ENCODE data around the gene FIZ1. TPM values are rescaled to one million over a fixed set of nuclear protein-coding genes. Genes with fewer than 3 reads are reported as not detected.

FIZ1 gene
- total RNA-seq, 1 donor from 2014 or later = 21.2 TPM

DNA sequence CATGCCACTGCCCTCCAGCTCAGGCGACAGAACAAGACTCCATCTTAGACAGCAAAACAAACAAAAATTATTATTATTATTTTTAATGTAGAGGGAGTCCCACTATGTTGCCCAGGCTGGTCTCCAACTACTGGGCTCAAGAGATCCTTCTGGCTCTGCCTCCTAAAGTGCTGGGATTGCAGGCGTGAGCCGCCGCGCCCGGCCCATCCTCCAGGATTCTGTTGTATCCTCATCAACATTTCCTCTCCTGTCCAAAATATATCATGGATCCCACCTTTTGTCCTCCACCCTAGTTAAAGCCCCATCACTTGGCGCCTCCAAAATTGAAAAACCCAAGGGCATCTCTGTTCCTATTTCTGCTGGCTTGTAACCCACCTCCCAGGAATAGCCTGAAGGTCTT, 23.8 kb upstream of the FIZ1 start:
- Mint-ChIP-seq H3K4me3 (no peak overlapping the region), H3K4me1 (peaks cover 17% of the 10 kb centered on the region), H3K27ac (no peak overlapping the region), H3K9me3 (no peaks in the 10 kb centered on the region), H3K27me3 (no peaks in the 10 kb centered on the region), H3K36me3 (ENCODE audit: low read depth) (peaks cover 14% of the 10 kb centered on the region)
- ChIA-PET POLR2A (interaction anchor here (0.5 to 4.0 kb wide), 7 partner anchors 11 to 146 kb away, joined by 3 to 53 read pairs (median 8); partner anchors contain the start of genes CCDC106, FIZ1, ZNF524 and ZNF865), CTCF (interaction anchor here (1.8 kb wide), 1 partner anchor 8 kb away, joined by 4 read pairs; no protein-coding TSS in a partner anchor)
- intact Hi-C loops (cut with micrococcal nuclease) = no loop called here
- TF ChIP-seq, protein P1, sequence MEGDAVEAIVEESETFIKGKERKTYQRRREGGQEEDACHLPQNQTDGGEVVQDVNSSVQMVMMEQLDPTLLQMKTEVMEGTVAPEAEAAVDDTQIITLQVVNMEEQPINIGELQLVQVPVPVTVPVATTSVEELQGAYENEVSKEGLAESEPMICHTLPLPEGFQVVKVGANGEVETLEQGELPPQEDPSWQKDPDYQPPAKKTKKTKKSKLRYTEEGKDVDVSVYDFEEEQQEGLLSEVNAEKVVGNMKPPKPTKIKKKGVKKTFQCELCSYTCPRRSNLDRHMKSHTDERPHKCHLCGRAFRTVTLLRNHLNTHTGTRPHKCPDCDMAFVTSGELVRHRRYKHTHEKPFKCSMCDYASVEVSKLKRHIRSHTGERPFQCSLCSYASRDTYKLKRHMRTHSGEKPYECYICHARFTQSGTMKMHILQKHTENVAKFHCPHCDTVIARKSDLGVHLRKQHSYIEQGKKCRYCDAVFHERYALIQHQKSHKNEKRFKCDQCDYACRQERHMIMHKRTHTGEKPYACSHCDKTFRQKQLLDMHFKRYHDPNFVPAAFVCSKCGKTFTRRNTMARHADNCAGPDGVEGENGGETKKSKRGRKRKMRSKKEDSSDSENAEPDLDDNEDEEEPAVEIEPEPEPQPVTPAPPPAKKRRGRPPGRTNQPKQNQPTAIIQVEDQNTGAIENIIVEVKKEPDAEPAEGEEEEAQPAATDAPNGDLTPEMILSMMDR (IDR thresholded peaks at IDR 0.05) = no peak
- no peak for ATAC-seq (ENCODE audit: low read depth)
- no peak for DNase-seq

DNA sequence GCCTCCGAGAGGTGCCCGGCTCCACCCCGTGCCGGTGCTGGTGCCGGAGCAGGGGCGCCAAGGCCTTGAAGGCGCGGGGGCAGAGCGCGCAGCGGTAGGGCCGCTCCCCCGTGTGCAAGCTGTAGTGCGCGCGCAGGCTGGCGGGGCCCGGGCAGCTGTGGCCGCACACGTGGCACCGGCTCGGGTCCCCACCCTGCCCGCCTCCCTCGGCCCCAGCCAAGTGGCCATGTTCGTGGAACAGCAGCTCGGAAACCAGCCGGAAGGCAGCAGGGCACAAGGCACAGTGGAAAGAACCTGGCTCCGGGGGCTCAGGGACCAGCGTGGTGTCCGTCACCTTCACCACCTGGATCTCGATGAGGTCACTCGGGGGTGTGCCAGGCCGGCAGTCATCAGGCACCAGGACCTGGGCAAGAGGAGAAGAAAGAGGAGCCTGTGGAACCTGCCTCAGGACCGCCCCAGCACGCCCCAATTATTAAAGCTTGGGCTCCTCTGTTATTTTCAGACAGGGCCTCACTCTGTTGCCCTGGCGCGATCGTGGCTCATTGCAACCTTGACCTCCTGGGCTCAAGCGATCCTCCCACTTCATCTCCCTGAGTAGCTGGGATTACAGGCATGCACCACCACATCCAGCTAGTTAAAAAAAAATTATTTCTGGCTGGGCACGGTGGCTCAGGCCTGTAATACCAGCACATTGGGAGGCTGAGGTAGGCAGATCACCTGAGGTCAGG, 23.1 kb upstream of the FIZ1 start:
- no peak for DNase-seq
- peaks cover 17% of the 10 kb centered on the region for H3K4me1 Mint-ChIP-seq
- no peaks in the 10 kb centered on the region for H3K9me3 Mint-ChIP-seq
- H3K27me3 Mint-ChIP-seq = no peaks in the 10 kb centered on the region
- ChIA-PET POLR2A (interaction anchor here (0.5 to 1.0 kb wide), 5 partner anchors 12 to 34 kb away, joined by 3 to 8 read pairs (median 3); partner anchors contain the start of genes FIZ1 and ZNF865), CTCF (interaction anchor here (1.8 kb wide), 1 partner anchor 9 kb away, joined by 4 read pairs; no protein-coding TSS in a partner anchor)
- TF ChIP-seq, protein P1 (IDR thresholded peaks at IDR 0.05) = no peak
- intact Hi-C loops (cut with micrococcal nuclease) = no loop called here
- H3K36me3 Mint-ChIP-seq (ENCODE audit: low read depth) = peaks cover 18% of the 10 kb centered on the region
- ATAC-seq (ENCODE audit: low read depth) = no peak
- no peak overlapping the region for H3K27ac Mint-ChIP-seq
- no peak overlapping the region for H3K4me3 Mint-ChIP-seq

DNA sequence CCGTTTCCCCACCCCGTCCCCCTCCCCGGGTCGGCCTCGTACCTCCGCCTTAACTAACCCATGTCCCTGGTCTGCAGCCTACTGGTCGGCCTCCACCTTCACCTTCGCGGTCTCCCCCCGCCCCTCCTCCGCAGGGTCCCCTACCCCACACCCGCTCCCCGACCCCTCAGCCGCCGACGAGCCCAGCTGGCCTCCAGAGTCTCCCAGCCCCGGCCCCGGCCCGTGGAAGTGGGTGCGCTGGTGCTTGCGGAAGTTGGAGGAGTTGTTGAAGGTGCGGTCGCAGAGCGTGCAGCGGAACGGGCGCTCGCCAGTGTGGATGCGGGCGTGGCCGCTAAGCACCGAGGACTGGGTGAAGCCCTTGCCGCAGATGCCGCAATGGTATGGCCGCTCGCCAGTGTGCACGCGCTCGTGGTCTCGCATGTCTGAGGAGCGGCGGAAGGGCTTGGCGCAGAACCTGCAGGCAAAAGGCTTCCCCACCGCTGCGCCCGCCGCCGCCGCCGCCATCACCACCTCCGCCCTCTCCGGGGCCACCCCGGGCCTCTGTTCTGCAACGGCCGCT, 22.4 kb upstream of the FIZ1 start:
- Mint-ChIP-seq H3K9me3 (no peaks in the 10 kb centered on the region), H3K4me3 (no peak overlapping the region), H3K36me3 (ENCODE audit: low read depth) (peaks cover 22% of the 10 kb centered on the region), H3K4me1 (peaks cover 17% of the 10 kb centered on the region), H3K27ac (no peak overlapping the region), H3K27me3 (no peaks in the 10 kb centered on the region)
- intact Hi-C loops (cut with micrococcal nuclease) = no loop called here
- POLR2A ChIA-PET = interaction anchor here (0.5 to 0.6 kb wide), 2 partner anchors 17 to 35 kb away, joined by 3 to 4 read pairs; no protein-coding TSS in a partner anchor
- no peak for DNase-seq
- CTCF ChIA-PET = interaction anchor here (1.8 kb wide), 1 partner anchor 10 kb away, joined by 4 read pairs; no protein-coding TSS in a partner anchor
- TF ChIP-seq, protein P1 (IDR thresholded peaks at IDR 0.05) = no peak
- ATAC-seq (ENCODE audit: low read depth) = no peak

DNA sequence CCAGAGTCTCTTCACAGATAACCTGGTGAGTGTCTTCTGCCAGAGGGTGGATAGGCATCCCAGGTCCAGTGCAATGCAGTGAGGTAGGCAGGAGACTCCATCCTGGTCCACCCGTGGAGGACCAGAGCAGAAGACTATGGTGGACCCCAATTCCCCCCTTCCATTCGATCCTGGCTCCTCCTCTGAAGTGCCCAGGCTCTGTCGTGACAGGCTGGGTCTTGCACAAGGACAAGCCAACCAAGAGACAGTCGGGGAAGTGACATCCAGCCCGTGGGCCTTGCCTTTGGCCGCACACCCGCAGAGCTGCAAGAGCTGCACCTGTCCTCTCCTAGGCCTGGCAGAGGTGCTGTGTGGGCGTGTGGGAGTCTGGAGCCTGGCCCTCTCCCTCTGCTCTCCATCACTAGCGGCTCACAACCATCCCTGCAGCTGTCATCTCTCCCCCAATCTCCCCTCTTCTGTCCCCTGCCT, 21.9 kb upstream of the FIZ1 start:
- H3K9me3 Mint-ChIP-seq = no peaks in the 10 kb centered on the region
- TF ChIP-seq, protein P1 (IDR thresholded peaks at IDR 0.05) = no peak
- DNase-seq = no peak
- ChIA-PET CTCF (no interaction called here), POLR2A (interaction anchor here (1.0 to 1.5 kb wide), 2 partner anchors 9 to 15 kb away, joined by 3 to 5 read pairs; partner anchors contain the start of gene ZNF865)
- H3K27me3 Mint-ChIP-seq = no peaks in the 10 kb centered on the region
- H3K4me3 Mint-ChIP-seq = no peak overlapping the region
- intact Hi-C loops (cut with micrococcal nuclease) = no loop called here
- no peak for ATAC-seq (ENCODE audit: low read depth)
- peaks cover 26% of the 10 kb centered on the region for H3K36me3 Mint-ChIP-seq (ENCODE audit: low read depth)
- H3K4me1 Mint-ChIP-seq = peaks cover 17% of the 10 kb centered on the region
- no peak overlapping the region for H3K27ac Mint-ChIP-seq

All from activated B cell treated with CpG ODN at 0.5 μM for 24 hours (primary cell).